Mesendoderm (in vitro differentiated cells): ENCODE data around the gene AGAP1.

Experiments used
- DNase-seq: peaks from one replicate; pipeline ENCODE4 v3.0.0; 2013
- H2AK5ac ChIP-seq: 2 replicates; pipeline ENCODE4 v1.6.1; 2013; ENCODE audit warnings: low read length, inconsistent platforms
- H2BK120ac ChIP-seq: 2 replicates; pipeline ENCODE4 v1.6.1; 2013; ENCODE audit warnings: low read depth, mild to moderate bottlenecking, low read length, moderate library complexity, mixed read lengths
- H2BK15ac ChIP-seq: replicated peaks from 2 replicates; pipeline ENCODE4 v1.6.1; 2013; ENCODE audit warnings: low read depth, mild to moderate bottlenecking, moderate library complexity
- H2BK5ac ChIP-seq: 2 replicates; pipeline ENCODE4 v1.6.1; 2013; ENCODE audit warnings: low read length, inconsistent platforms
- H3K18ac ChIP-seq: 2 replicates; pipeline ENCODE4 v1.6.1; 2013; ENCODE audit warnings: mild to moderate bottlenecking, low read length, mixed read lengths
- H3K23ac ChIP-seq: one replicate; pipeline ENCODE4 v1.6.1; 2013; ENCODE audit warnings: low read length
- H3K27ac ChIP-seq: 2 replicates; pipeline ENCODE4 v1.5.1; 2013; ENCODE audit warnings: low read depth, mild to moderate bottlenecking, inconsistent platforms, low read length, moderate library complexity
- H3K27me3 ChIP-seq: 2 replicates; pipeline ENCODE4 v1.6.1; 2013; ENCODE audit warnings: low read length, control low read depth, mild to moderate bottlenecking, inconsistent platforms; ENCODE audit not compliant: insufficient read depth, poor library complexity
- H3K36me3 ChIP-seq: 2 replicates; pipeline ENCODE4 v1.6.1; 2013; ENCODE audit warnings: low read length, inconsistent platforms; ENCODE audit not compliant: control insufficient read depth, insufficient read depth
- H3K4ac ChIP-seq: one replicate; pipeline ENCODE4 v1.6.1; 2013; ENCODE audit warnings: low read depth, mild to moderate bottlenecking, low read length, moderate library complexity
- H3K4me1 ChIP-seq: 2 replicates; pipeline ENCODE4 v1.6.1; 2013; ENCODE audit warnings: low read depth, low read length, inconsistent platforms; ENCODE audit not compliant: control insufficient read depth
- H3K4me2 ChIP-seq: 2 replicates; pipeline ENCODE4 v1.6.1; 2013; ENCODE audit warnings: low read length
- H3K4me3 ChIP-seq: 2 replicates; pipeline ENCODE4 v1.5.1; 2013; ENCODE audit warnings: mild to moderate bottlenecking, low read length
- H3K56ac ChIP-seq: one replicate; pipeline ENCODE4 v1.6.1; 2013; ENCODE audit warnings: low read length
- H3K79me1 ChIP-seq: 2 replicates; pipeline ENCODE4 v1.6.1; 2013; ENCODE audit warnings: low read length, inconsistent platforms
- H3K79me2 ChIP-seq: 2 replicates; pipeline ENCODE4 v1.6.1; 2013; ENCODE audit warnings: mild to moderate bottlenecking, low read length; ENCODE audit not compliant: control insufficient read depth, insufficient read depth
- H3K9ac ChIP-seq: 2 replicates; pipeline ENCODE4 v1.6.1; 2013; ENCODE audit warnings: low read length, inconsistent platforms
- H4K5ac ChIP-seq: one replicate; pipeline ENCODE4 v1.6.1; 2013; ENCODE audit warnings: low read length
- H4K8ac ChIP-seq: one replicate; pipeline ENCODE4 v1.6.1; 2013; ENCODE audit warnings: low read depth, mild to moderate bottlenecking, control low read depth, low read length, moderate library complexity
- WGBS: extraction: QIAGEN DNeasy Blood & Tissue Kit; methylation state at CpG from one replicate; pipeline ENCODE4 v1.1.7; 2013; ENCODE audit warnings: low lambda C conversion rate, missing lambda C conversion rate; ENCODE audit not compliant: insufficient coverage; ENCODE audit errors: extremely low coverage; 5-methylcytosine and 5-hydroxymethylcytosine counted together

Gene AGAP1

DNA sequence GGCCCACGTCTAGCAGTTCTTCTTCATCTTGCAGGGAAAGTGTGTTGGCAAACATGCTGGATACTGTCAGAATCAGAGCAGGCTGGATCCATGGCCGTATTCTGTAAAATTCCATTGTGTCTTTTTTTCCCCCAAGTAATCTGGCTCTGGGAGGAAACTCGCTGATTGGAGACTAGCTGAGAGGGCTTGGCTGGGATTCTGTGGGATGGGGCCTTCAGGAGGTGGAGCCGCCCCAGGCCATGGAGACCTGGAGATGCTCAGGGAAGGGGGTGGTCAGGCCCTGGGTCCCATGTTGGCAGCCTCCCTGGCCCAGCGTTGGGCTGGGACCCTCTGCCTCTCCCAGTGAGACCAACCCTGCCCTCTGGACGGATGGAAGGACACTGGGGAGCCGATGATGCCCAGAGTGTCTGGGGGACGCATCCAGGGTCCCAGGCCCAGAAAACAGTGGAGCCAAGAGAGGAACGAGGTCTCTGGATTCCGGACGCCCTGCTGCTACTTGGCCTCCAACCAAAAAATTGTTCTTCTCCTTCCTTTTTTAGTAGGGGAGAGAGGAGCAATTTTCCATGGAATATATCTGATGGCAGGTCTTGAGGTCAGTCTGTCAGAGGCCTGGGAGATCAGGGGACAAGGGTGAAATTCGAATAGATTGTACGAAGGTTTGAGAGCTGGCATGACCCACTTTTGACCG is 114.5 kb downstream of the AGAP1 start:
- H3K4me2 ChIP-seq, result no peak overlapping the region
- H3K79me1 ChIP-seq, result peaks cover 32% of the 10 kb centered on the region
- no CpG with 5 or more reads among the region's 14 CpGs for WGBS
- H2AK5ac ChIP-seq, result no peak overlapping the region
- H3K27ac ChIP-seq, result no peak overlapping the region
- no peak overlapping the region for H4K5ac ChIP-seq
- no peak overlapping the region for H3K18ac ChIP-seq
- no peaks in the 10 kb centered on the region for H3K36me3 ChIP-seq
- H3K56ac ChIP-seq, result no peak overlapping the region
- no peak overlapping the region for H3K9ac ChIP-seq
- H3K4me3 ChIP-seq, result no peak overlapping the region
- no peak overlapping the region for H4K8ac ChIP-seq
- no peak overlapping the region for H2BK15ac ChIP-seq
- no peaks in the 10 kb centered on the region for H3K27me3 ChIP-seq
- no peak for DNase-seq
- H3K4me1 ChIP-seq, result no peaks in the 10 kb centered on the region
- no peak overlapping the region for H2BK5ac ChIP-seq
- H3K23ac ChIP-seq, result no peak overlapping the region
- H2BK120ac ChIP-seq, result no peak overlapping the region
- H3K79me2 ChIP-seq, result peaks cover 7% of the 10 kb centered on the region
- H3K4ac ChIP-seq, result no peak overlapping the region

- Histone ChIP-seq H3K4ac (no peak overlapping the region), H3K27me3 (no peaks in the 10 kb centered on the region), H4K8ac (no peak overlapping the region), H3K36me3 (no peaks in the 10 kb centered on the region), H3K4me3 (no peak overlapping the region), H3K9ac (no peak overlapping the region), H3K23ac (no peak overlapping the region), H4K5ac (no peak overlapping the region), H2BK120ac (no peak overlapping the region), H3K79me2 (peaks cover 7% of the 10 kb centered on the region), H3K56ac (no peak overlapping the region), H2AK5ac (no peak overlapping the region), H3K4me1 (no peaks in the 10 kb centered on the region), H3K79me1 (peaks cover 32% of the 10 kb centered on the region), H3K27ac (no peak overlapping the region), H3K4me2 (no peak overlapping the region), H2BK5ac (no peak overlapping the region), H2BK15ac (no peak overlapping the region), H3K18ac (no peak overlapping the region)
- WGBS, result no CpG with 5 or more reads among the region's 11 CpGs
- no peak for DNase-seq
Observed at GRCh38 chr2:235609321-235609720, 115.5 kb downstream of the AGAP1 start.

DNA sequence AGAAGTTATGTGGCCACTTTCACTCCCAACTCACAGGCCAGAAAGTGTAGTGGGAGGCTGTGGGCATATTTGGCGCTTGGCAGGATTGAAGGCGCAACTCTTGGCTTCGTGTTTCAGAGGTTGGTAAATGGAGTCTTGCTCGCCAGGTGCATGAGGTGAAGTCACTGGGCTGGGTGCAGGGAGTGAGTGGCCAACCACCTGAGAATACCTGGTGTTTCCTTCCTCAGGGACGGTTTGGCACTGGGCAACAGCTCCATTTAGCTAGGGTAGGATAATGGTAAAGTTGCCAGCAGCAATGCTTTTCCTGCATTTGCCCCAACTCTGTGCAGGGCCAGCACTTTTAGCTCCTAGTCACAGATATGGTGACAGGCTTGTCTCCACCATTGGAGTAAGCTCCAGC is 115.9 kb downstream of the AGAP1 start:
- Histone ChIP-seq H3K4me2 (no peak overlapping the region), H3K27me3 (no peaks in the 10 kb centered on the region), H3K4me3 (no peak overlapping the region), H3K4me1 (no peaks in the 10 kb centered on the region), H3K23ac (no peak overlapping the region), H3K27ac (no peak overlapping the region), H3K36me3 (no peaks in the 10 kb centered on the region), H3K9ac (no peak overlapping the region), H2AK5ac (no peak overlapping the region), H2BK15ac (no peak overlapping the region), H2BK120ac (no peak overlapping the region), H3K79me1 (peaks cover 32% of the 10 kb centered on the region), H3K18ac (no peak overlapping the region), H2BK5ac (no peak overlapping the region), H4K5ac (no peak overlapping the region), H4K8ac (no peak overlapping the region), H3K4ac (no peak overlapping the region), H3K56ac (no peak overlapping the region), H3K79me2 (peaks cover 7% of the 10 kb centered on the region)
- no peak for DNase-seq
- WGBS, result no CpG with 5 or more reads among the region's 5 CpGs

- Histone ChIP-seq H3K79me2 (peaks cover 5% of the 10 kb centered on the region), H4K5ac (no peak overlapping the region), H3K36me3 (no peaks in the 10 kb centered on the region), H3K27me3 (no peaks in the 10 kb centered on the region), H2AK5ac (no peak overlapping the region), H3K23ac (no peak overlapping the region), H3K4me3 (no peak overlapping the region), H2BK5ac (no peak overlapping the region), H3K9ac (no peak overlapping the region), H3K4me1 (no peaks in the 10 kb centered on the region), H3K27ac (no peak overlapping the region), H4K8ac (no peak overlapping the region), H2BK15ac (no peak overlapping the region), H3K4me2 (no peak overlapping the region), H2BK120ac (no peak overlapping the region), H3K18ac (no peak overlapping the region), H3K56ac (no peak overlapping the region), H3K79me1 (peaks cover 32% of the 10 kb centered on the region), H3K4ac (no peak overlapping the region)
- no CpG with 5 or more reads among the region's 12 CpGs for WGBS
- no peak for DNase-seq
Observed at GRCh38 chr2:235610696-235611257, 116.9 kb downstream of the AGAP1 start.

- Histone ChIP-seq H3K27me3 (no peaks in the 10 kb centered on the region), H3K4me1 (no peaks in the 10 kb centered on the region), H3K79me2 (peaks cover 5% of the 10 kb centered on the region), H3K9ac (no peak overlapping the region), H3K79me1 (peaks cover 30% of the 10 kb centered on the region), H3K56ac (no peak overlapping the region), H4K5ac (no peak overlapping the region), H3K4ac (no peak overlapping the region), H3K4me3 (no peak overlapping the region), H2AK5ac (no peak overlapping the region), H3K23ac (no peak overlapping the region), H3K36me3 (no peaks in the 10 kb centered on the region), H3K18ac (no peak overlapping the region), H2BK120ac (no peak overlapping the region), H3K27ac (no peak overlapping the region), H3K4me2 (no peak overlapping the region), H2BK15ac (no peak overlapping the region), H4K8ac (no peak overlapping the region), H2BK5ac (no peak overlapping the region)
- WGBS, result no CpG with 5 or more reads among the region's 1 CpG
- no peak for DNase-seq
Observed at GRCh38 chr2:235611349-235611748, 117.5 kb downstream of the AGAP1 start.

DNA sequence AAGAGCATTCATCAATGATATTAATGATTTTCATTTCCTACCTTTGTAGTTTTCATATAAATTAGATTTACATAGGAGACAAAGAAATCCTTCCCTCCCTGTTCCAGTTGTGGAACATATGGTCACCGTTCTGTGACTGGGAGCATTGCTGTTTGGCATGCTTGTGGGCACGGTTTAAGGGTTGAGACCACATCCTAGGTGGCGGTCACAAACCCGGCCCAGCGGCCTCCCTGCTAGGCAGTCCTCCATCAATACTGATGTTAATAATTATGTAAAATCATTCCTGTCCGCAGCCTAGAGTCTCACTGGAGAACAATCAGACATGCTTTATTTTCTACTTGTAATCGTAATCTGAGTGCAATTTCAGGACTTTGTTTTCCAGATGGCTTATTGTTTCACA is 117.9 kb downstream of the AGAP1 start:
- Histone ChIP-seq H3K4me1 (no peaks in the 10 kb centered on the region), H4K5ac (no peak overlapping the region), H3K27ac (no peak overlapping the region)

More for the DNA sequence above, 117.9 kb downstream of the AGAP1 start:
- H3K36me3 ChIP-seq, result no peaks in the 10 kb centered on the region
- no peak overlapping the region for H3K4me3 ChIP-seq
- peaks cover 30% of the 10 kb centered on the region for H3K79me1 ChIP-seq
- no peak overlapping the region for H3K18ac ChIP-seq
- H4K8ac ChIP-seq, result no peak overlapping the region
- peaks cover 5% of the 10 kb centered on the region for H3K79me2 ChIP-seq
- no peak overlapping the region for H3K56ac ChIP-seq
- H3K27me3 ChIP-seq, result no peaks in the 10 kb centered on the region
- no peak overlapping the region for H2BK15ac ChIP-seq
- WGBS, result no CpG with 5 or more reads among the region's 7 CpGs
- DNase-seq, result no peak
- no peak overlapping the region for H3K4me2 ChIP-seq
- H2BK120ac ChIP-seq, result no peak overlapping the region
- no peak overlapping the region for H2AK5ac ChIP-seq
- no peak overlapping the region for H3K23ac ChIP-seq
- no peak overlapping the region for H3K9ac ChIP-seq
- no peak overlapping the region for H2BK5ac ChIP-seq
- no peak overlapping the region for H3K4ac ChIP-seq
